ENCODE measurements around the gene FRMD4A. TPM values are rescaled to one million over a fixed set of nuclear protein-coding genes. Genes with fewer than 3 reads are reported as not detected.

FRMD4A gene
- total RNA-seq, 1 donor from 2014 or later = 20.2 TPM

GRCh38 chr10:14074062-14074884 lies 256.5 kb downstream of the FRMD4A start:
- H3K36me3 Mint-ChIP-seq = peaks cover 7% of the 10 kb centered on the region
- H3K9me3 Mint-ChIP-seq = peaks cover 6% of the 10 kb centered on the region
- H3K27ac Mint-ChIP-seq = no peak overlapping the region
- H3F3A ChIP-seq (ENCODE audit: low read depth) = no peaks in the 10 kb centered on the region
- H3K4me2 ChIP-seq = no peak overlapping the region
- H3K27ac ChIP-seq = no peak overlapping the region
- TF ChIP-seq, protein P1, sequence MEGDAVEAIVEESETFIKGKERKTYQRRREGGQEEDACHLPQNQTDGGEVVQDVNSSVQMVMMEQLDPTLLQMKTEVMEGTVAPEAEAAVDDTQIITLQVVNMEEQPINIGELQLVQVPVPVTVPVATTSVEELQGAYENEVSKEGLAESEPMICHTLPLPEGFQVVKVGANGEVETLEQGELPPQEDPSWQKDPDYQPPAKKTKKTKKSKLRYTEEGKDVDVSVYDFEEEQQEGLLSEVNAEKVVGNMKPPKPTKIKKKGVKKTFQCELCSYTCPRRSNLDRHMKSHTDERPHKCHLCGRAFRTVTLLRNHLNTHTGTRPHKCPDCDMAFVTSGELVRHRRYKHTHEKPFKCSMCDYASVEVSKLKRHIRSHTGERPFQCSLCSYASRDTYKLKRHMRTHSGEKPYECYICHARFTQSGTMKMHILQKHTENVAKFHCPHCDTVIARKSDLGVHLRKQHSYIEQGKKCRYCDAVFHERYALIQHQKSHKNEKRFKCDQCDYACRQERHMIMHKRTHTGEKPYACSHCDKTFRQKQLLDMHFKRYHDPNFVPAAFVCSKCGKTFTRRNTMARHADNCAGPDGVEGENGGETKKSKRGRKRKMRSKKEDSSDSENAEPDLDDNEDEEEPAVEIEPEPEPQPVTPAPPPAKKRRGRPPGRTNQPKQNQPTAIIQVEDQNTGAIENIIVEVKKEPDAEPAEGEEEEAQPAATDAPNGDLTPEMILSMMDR (IDR thresholded peaks at IDR 0.05) = no peak
- no peak for TF ChIP-seq EZH2 (IDR thresholded peaks at IDR 0.05)
- no peak for TF ChIP-seq EZH2phosphoT487 (IDR thresholded peaks at IDR 0.05)
- no peaks in the 10 kb centered on the region for H3K27me3 ChIP-seq
- H3K4me1 Mint-ChIP-seq = peaks cover 7% of the 10 kb centered on the region
- H3K27me3 Mint-ChIP-seq (ENCODE audit: insufficient read depth, low read depth) = no peaks in the 10 kb centered on the region
- H3K79me2 ChIP-seq (ENCODE audit: low read depth) = no peaks in the 10 kb centered on the region
- no peaks in the 10 kb centered on the region for H4K20me1 ChIP-seq (ENCODE audit: low read depth)
- H3K9ac ChIP-seq = no peak overlapping the region
- H3K36me3 ChIP-seq = no peaks in the 10 kb centered on the region
- DNase-seq (ENCODE audit: low spot score) = no peak
- H3K4me3 Mint-ChIP-seq = no peak overlapping the region
- no peaks in the 10 kb centered on the region for H3K4me1 ChIP-seq
- no peak overlapping the region for H2AFZ ChIP-seq (replicated peaks)
- H3K4me3 ChIP-seq = no peak overlapping the region
- no peaks in the 10 kb centered on the region for H3K9me3 ChIP-seq (ENCODE audit: low read depth)

DNA sequence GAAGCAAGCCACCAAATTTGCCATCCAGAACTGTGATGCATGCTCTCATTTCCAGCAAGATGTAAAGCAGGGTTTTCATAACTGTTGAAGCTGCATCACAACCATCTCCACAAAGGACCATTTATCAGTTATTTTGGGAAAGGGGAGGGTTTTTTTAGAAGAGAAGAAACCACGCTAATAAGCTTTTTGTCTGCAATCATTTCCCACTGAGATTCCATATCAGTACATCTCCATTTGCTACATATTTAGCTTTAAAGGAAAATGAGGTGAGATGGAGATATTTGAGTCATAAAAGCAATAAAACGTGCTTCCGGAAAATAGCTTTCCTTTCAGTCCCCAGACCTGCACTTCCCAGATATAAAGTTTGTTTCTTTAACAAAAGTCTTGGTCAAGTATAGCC lies 258.2 kb downstream of the FRMD4A start:
- H3K27me3 ChIP-seq = no peaks in the 10 kb centered on the region
- H3K27ac ChIP-seq = no peak overlapping the region
- H4K20me1 ChIP-seq (ENCODE audit: low read depth) = no peaks in the 10 kb centered on the region
- Mint-ChIP-seq H3K4me3 (no peak overlapping the region), H3K36me3 (peaks cover 6% of the 10 kb centered on the region), H3K4me1 (peaks cover 7% of the 10 kb centered on the region), H3K9me3 (peaks cover 3% of the 10 kb centered on the region), H3K27ac (no peak overlapping the region), H3K27me3 (ENCODE audit: insufficient read depth, low read depth) (no peaks in the 10 kb centered on the region)
- H3K4me3 ChIP-seq = no peak overlapping the region
- H3K9ac ChIP-seq = no peak overlapping the region
- no peaks in the 10 kb centered on the region for H3K36me3 ChIP-seq
- no peak overlapping the region for H2AFZ ChIP-seq (replicated peaks)
- H3K79me2 ChIP-seq (ENCODE audit: low read depth) = no peaks in the 10 kb centered on the region
- H3K4me1 ChIP-seq = no peaks in the 10 kb centered on the region
- TF ChIP-seq EZH2phosphoT487 (IDR thresholded peaks at IDR 0.05) = no peak
- no peak for TF ChIP-seq EZH2 (IDR thresholded peaks at IDR 0.05)
- TF ChIP-seq, protein P1 (IDR thresholded peaks at IDR 0.05) = no peak
- H3K9me3 ChIP-seq (ENCODE audit: low read depth) = no peaks in the 10 kb centered on the region
- H3F3A ChIP-seq (ENCODE audit: low read depth) = no peaks in the 10 kb centered on the region
- DNase-seq (ENCODE audit: low spot score) = no peak
- H3K4me2 ChIP-seq = no peak overlapping the region

DNA sequence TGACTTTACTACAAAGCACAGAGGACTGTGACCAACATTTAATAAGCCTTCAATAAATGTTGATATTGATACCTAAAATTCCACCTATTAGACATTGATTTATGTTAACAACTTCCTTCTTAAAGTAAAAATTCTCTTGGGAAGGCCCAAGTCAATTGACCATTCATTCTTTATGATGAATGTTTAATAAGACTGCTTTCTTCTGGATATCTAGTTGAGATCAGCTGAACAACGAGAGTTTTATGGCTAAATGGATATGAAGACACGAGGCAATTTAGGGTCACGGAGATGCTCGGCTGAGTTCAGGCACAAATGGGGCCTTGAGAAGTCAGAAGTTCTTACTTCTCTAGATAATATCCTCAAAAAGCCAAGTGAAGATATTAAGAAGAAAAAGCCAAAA lies 258.8 kb downstream of the FRMD4A start:
- Mint-ChIP-seq H3K27ac (no peak overlapping the region), H3K27me3 (ENCODE audit: insufficient read depth, low read depth) (no peaks in the 10 kb centered on the region), H3K36me3 (peaks cover 6% of the 10 kb centered on the region), H3K4me3 (no peak overlapping the region), H3K4me1 (peaks cover 7% of the 10 kb centered on the region), H3K9me3 (peaks cover 6% of the 10 kb centered on the region)
- H3K9ac ChIP-seq = no peak overlapping the region
- H2AFZ ChIP-seq (replicated peaks) = no peak overlapping the region
- no peak overlapping the region for H3K27ac ChIP-seq
- no peaks in the 10 kb centered on the region for H3K27me3 ChIP-seq
- H3K4me1 ChIP-seq = no peaks in the 10 kb centered on the region
- H3K4me2 ChIP-seq = no peak overlapping the region
- H3K36me3 ChIP-seq = no peaks in the 10 kb centered on the region
- TF ChIP-seq, protein P1 (IDR thresholded peaks at IDR 0.05) = no peak
- TF ChIP-seq EZH2phosphoT487 (IDR thresholded peaks at IDR 0.05) = no peak
- no peaks in the 10 kb centered on the region for H4K20me1 ChIP-seq (ENCODE audit: low read depth)
- H3F3A ChIP-seq (ENCODE audit: low read depth) = no peaks in the 10 kb centered on the region
- H3K9me3 ChIP-seq (ENCODE audit: low read depth) = no peaks in the 10 kb centered on the region
- no peak for DNase-seq (ENCODE audit: low spot score)
- H3K79me2 ChIP-seq (ENCODE audit: low read depth) = no peaks in the 10 kb centered on the region
- H3K4me3 ChIP-seq = no peak overlapping the region

Measured in neural progenitor cell (in vitro differentiated cells).